H9 (cell line): ENCODE data around the gene GIMAP4. TPM values are rescaled to one million over a fixed set of nuclear protein-coding genes. Genes with fewer than 3 reads are reported as not detected.

Experiments
- DNase-seq: peaks from one replicate; pipeline ENCODE4 v3.0.0-alpha.2; 2017
- H2AFZ ChIP-seq: one replicate; pipeline ENCODE4 v1.6.1; 2013; ENCODE audit warnings: mild to moderate bottlenecking, low read length, control low read depth, moderate library complexity
- H2AK5ac ChIP-seq: 2 replicates; pipeline ENCODE4 v1.6.1; 2013; ENCODE audit warnings: low read length, control low read depth, mixed read lengths; ENCODE audit not compliant: insufficient read length
- H2BK120ac ChIP-seq: one replicate; pipeline ENCODE4 v1.6.1; 2013; ENCODE audit warnings: low read depth, mild to moderate bottlenecking, low read length, control low read depth, inconsistent platforms; ENCODE audit not compliant: poor library complexity, severe bottlenecking
- H2BK12ac ChIP-seq: 2 replicates; pipeline ENCODE4 v1.6.1; 2013; ENCODE audit warnings: low read length, control low read depth, mixed read lengths, low read depth; ENCODE audit not compliant: insufficient read length
- H2BK15ac ChIP-seq: 2 replicates; pipeline ENCODE4 v1.6.1; 2013; ENCODE audit warnings: low read depth, low read length, control low read depth
- H2BK20ac ChIP-seq: one replicate; pipeline ENCODE4 v1.6.1; 2013; ENCODE audit warnings: low read depth, mild to moderate bottlenecking, low read length, control low read depth, inconsistent platforms; ENCODE audit not compliant: poor library complexity, severe bottlenecking
- H2BK5ac ChIP-seq: 2 replicates; pipeline ENCODE4 v1.6.1; 2013; ENCODE audit warnings: low read length, control low read depth, mixed read lengths; ENCODE audit not compliant: insufficient read length
- H3K14ac ChIP-seq: 2 replicates; pipeline ENCODE4 v1.6.1; 2013; ENCODE audit warnings: low read length, control low read depth; ENCODE audit not compliant: insufficient read depth
- H3K18ac ChIP-seq: 2 replicates; pipeline ENCODE4 v1.6.1; 2013; ENCODE audit warnings: low read depth, mild to moderate bottlenecking, mixed read lengths, low read length, control low read depth; ENCODE audit not compliant: insufficient read length
- H3K23ac ChIP-seq: 2 replicates; pipeline ENCODE4 v1.6.1; 2013; ENCODE audit warnings: low read length, control low read depth, mixed read lengths, low read depth; ENCODE audit not compliant: insufficient read length
- H3K23me2 ChIP-seq: 2 replicates; pipeline ENCODE4 v1.6.1; 2013; ENCODE audit warnings: low read depth, mild to moderate bottlenecking, mixed read lengths, low read length, control low read depth; ENCODE audit not compliant: insufficient read length, poor library complexity, severe bottlenecking
- H3K27ac ChIP-seq: 2 replicates; pipeline ENCODE4 v1.5.1; 2013; ENCODE audit warnings: low read length, control low read depth, mixed read lengths, low read depth; ENCODE audit not compliant: insufficient read length
- H3K27me3 ChIP-seq: 2 replicates; pipeline ENCODE4 v1.6.1; 2013; ENCODE audit warnings: low read length, control low read depth, inconsistent platforms; ENCODE audit not compliant: insufficient read depth
- H3K4ac ChIP-seq: 2 replicates; pipeline ENCODE4 v1.6.1; 2013; ENCODE audit warnings: low read depth, mild to moderate bottlenecking, control low read depth, inconsistent platforms, low read length, moderate library complexity
- H3K4me1 ChIP-seq: 2 replicates; pipeline ENCODE4 v1.6.1; 2013; ENCODE audit warnings: low read length, control low read depth, inconsistent platforms; ENCODE audit not compliant: insufficient read depth
- H3K4me2 ChIP-seq: 2 replicates; pipeline ENCODE4 v1.6.1; 2013; ENCODE audit warnings: low read length, control low read depth, mixed read lengths; ENCODE audit not compliant: insufficient read length, insufficient read depth
- H3K56ac ChIP-seq: 2 replicates; pipeline ENCODE4 v1.6.1; 2013; ENCODE audit warnings: low read depth, mild to moderate bottlenecking, mixed read lengths, low read length, control low read depth; ENCODE audit not compliant: insufficient read length
- H3K79me1 ChIP-seq: 2 replicates; pipeline ENCODE4 v1.6.1; 2013; ENCODE audit warnings: low read depth, mild to moderate bottlenecking, moderate library complexity, low read length, control low read depth, inconsistent platforms; ENCODE audit not compliant: insufficient read depth, poor library complexity, severe bottlenecking
- H3K79me2 ChIP-seq: 2 replicates; pipeline ENCODE4 v1.6.1; 2013; ENCODE audit warnings: low read length, control low read depth, inconsistent platforms; ENCODE audit not compliant: insufficient read depth
- H3K9ac ChIP-seq: 2 replicates; pipeline ENCODE4 v1.6.1; 2013; ENCODE audit warnings: low read length, control low read depth, mixed read lengths; ENCODE audit not compliant: insufficient read length; ENCODE audit errors: extremely low read depth
- H3K9me3 ChIP-seq: one replicate; pipeline ENCODE4 v1.6.1; 2013; ENCODE audit warnings: low read depth, low read length, inconsistent platforms; ENCODE audit not compliant: control insufficient read depth
- H3T11ph ChIP-seq: one replicate; pipeline ENCODE4 v1.6.1; 2013; ENCODE audit warnings: mild to moderate bottlenecking, low read length, control low read depth, inconsistent platforms
- H4K20me1 ChIP-seq: one replicate; pipeline ENCODE4 v1.6.1; 2013; ENCODE audit not compliant: control insufficient read depth, insufficient read length, insufficient read depth
- H4K5ac ChIP-seq: 2 replicates; pipeline ENCODE4 v1.6.1; 2013; ENCODE audit warnings: low read depth, mild to moderate bottlenecking, mixed read lengths, low read length, control low read depth; ENCODE audit not compliant: insufficient read length
- H4K8ac ChIP-seq: replicated peaks from 2 replicates; pipeline ENCODE4 v1.6.1; 2013; ENCODE audit warnings: low read length, control low read depth, mixed read lengths, low read depth; ENCODE audit not compliant: insufficient read length
- H4K91ac ChIP-seq: 2 replicates; pipeline ENCODE4 v1.6.1; 2013; ENCODE audit warnings: low read depth, mild to moderate bottlenecking, moderate library complexity, mixed read lengths, low read length, control low read depth; ENCODE audit not compliant: insufficient read length
- H3K27ac Mint-ChIP-seq, 3 experiments: 2 replicates in 2 of 3; 3 replicates in 1 of 3; pipeline ENCODE4 v1.8.0; 2020 to 2021; ENCODE audit warnings: mixed read lengths in 3 of 3, mild to moderate bottlenecking in 1 of 3, moderate library complexity in 1 of 3
- H3K27me3 Mint-ChIP-seq: 2 replicates; pipeline ENCODE4 v1.8.0; 2021; ENCODE audit warnings: low read depth, mild to moderate bottlenecking, moderate library complexity, mixed read lengths
- H3K36me3 Mint-ChIP-seq, 3 experiments: 2 replicates in 2 of 3; 3 replicates in 1 of 3; pipeline ENCODE4 v1.8.0; 2020 to 2021; ENCODE audit warnings: low read depth in 3 of 3, mixed read lengths in 3 of 3; ENCODE audit not compliant: insufficient read depth in 1 of 3
- H3K4me1 Mint-ChIP-seq, 2 experiments: 2 replicates each; pipeline ENCODE4 v1.8.0; 2020; ENCODE audit warnings: mixed read lengths in 2 of 2
- H3K4me3 Mint-ChIP-seq, 2 experiments: 2 replicates in 1 of 2; 3 replicates in 1 of 2; pipeline ENCODE4 v1.8.0; 2020 to 2021; ENCODE audit warnings: mild to moderate bottlenecking in 2 of 2, mixed read lengths in 2 of 2, moderate library complexity in 1 of 2
- H3K9me3 Mint-ChIP-seq, 2 experiments: 2 replicates in 1 of 2; 3 replicates in 1 of 2; pipeline ENCODE4 v1.8.0; 2020; ENCODE audit warnings: mild to moderate bottlenecking in 2 of 2, mixed read lengths in 2 of 2, moderate library complexity in 1 of 2
- CTCF ChIP-seq: fragments of 200-600 bp; sonication (generic); conservative IDR thresholded peaks from 3 replicates; pipeline ENCODE4 v1.8.0; 2021; ENCODE audit warnings: antibody characterized with exemption, mild to moderate bottlenecking
- WGBS: extraction: QIAGEN DNeasy Blood & Tissue Kit; methylation state at CpG from one replicate; pipeline ENCODE4 v1.1.7; 2013; ENCODE audit warnings: missing lambda C conversion rate, low lambda C conversion rate, mixed read lengths; ENCODE audit not compliant: insufficient read length; ENCODE audit errors: extremely low coverage; 5-methylcytosine and 5-hydroxymethylcytosine counted together
- total RNA-seq: library from RNA; stranded (reverse); gene quantifications from 2 replicates; pipeline ENCODE4 v1.2.1, GENCODE V29; 2021

Gene GIMAP4
- total RNA-seq, 1 experiment from 2014 or later: not detected

GRCh38 chr7:150524018-150524417 is 43.2 kb upstream of the GIMAP4 start:
- TF ChIP-seq CTCF: no peak
- DNase-seq: no peak

More at GRCh38 chr7:150524018-150524417, 43.2 kb upstream of the GIMAP4 start:
- no peak overlapping the region for H3K9ac ChIP-seq
- no peak overlapping the region for H2BK120ac ChIP-seq
- H2BK12ac ChIP-seq: no peak overlapping the region
- no peak overlapping the region for H2AK5ac ChIP-seq
- H3K23ac ChIP-seq: no peak overlapping the region
- H3K36me3 Mint-ChIP-seq: no peaks in the 10 kb centered on the region; a peak in 2 of 7 replicates
- H3K18ac ChIP-seq: no peak overlapping the region
- no peaks in the 10 kb centered on the region for H3K23me2 ChIP-seq
- no peaks in the 10 kb centered on the region; the same call in 1 of the 2 replicates for H3K27me3 ChIP-seq
- no peak overlapping the region for H2BK5ac ChIP-seq
- H3K27ac ChIP-seq: no peak overlapping the region
- H3K27me3 Mint-ChIP-seq: peaks cover 13% of the 10 kb centered on the region
- no peak overlapping the region for H4K8ac ChIP-seq
- no peak overlapping the region for H3T11ph ChIP-seq
- no peak overlapping the region for H3K4ac ChIP-seq
- no peak overlapping the region for H3K14ac ChIP-seq
- H3K4me1 ChIP-seq: 0 out of 2 replicates have a peak, but pooled peaks cover 4% of the 10 kb centered on the region
- H3K4me1 Mint-ChIP-seq: peaks cover 28 to 30% of the 10 kb centered on the region in 2 experiments
- H3K27ac Mint-ChIP-seq: no peak overlapping the region; a peak in 1 of 7 replicates
- H3K56ac ChIP-seq: no peak overlapping the region
- H4K91ac ChIP-seq: no peak overlapping the region
- peaks cover 7 to 14% of the 10 kb centered on the region in 2 experiments; a peak in 4 of 5 replicates for H3K9me3 Mint-ChIP-seq
- H4K20me1 ChIP-seq: no peaks in the 10 kb centered on the region
- WGBS: no CpG with 5 or more reads among the region's 2 CpGs
- H2AFZ ChIP-seq: no peak overlapping the region
- no peaks in the 10 kb centered on the region for H3K79me1 ChIP-seq
- no peaks in the 10 kb centered on the region for H3K79me2 ChIP-seq
- H2BK15ac ChIP-seq: no peak overlapping the region
- no peak overlapping the region for H3K4me2 ChIP-seq
- no peaks in the 10 kb centered on the region for H3K9me3 ChIP-seq
- no peak overlapping the region for H3K4me3 Mint-ChIP-seq
- no peak overlapping the region for H4K5ac ChIP-seq
- no peak overlapping the region for H2BK20ac ChIP-seq
